ENCODE results near the gene USF2. TPM values are rescaled to one million over a fixed set of nuclear protein-coding genes. Genes with fewer than 3 reads are reported as not detected.

Gene USF2
- total and polyA plus RNA-seq, 2 donors: 27.4 to 142 TPM

GRCh38 chr19:35313587-35313986, 44.8 kb downstream of the USF2 start:
- no peak for DNase-seq (ENCODE audit: extremely low spot score)
- H3K4me1 ChIP-seq (ENCODE audit: insufficient read depth): no peaks in the 10 kb centered on the region
- WGBS: 48% methylated on average over 7 of the region's 7 CpGs
- no peak overlapping the region for H3K27ac ChIP-seq (ENCODE audit: low read depth)
- no peaks in the 10 kb centered on the region for H3K36me3 ChIP-seq (ENCODE audit: insufficient read depth)
- no peak overlapping the region for H3K4me3 ChIP-seq (ENCODE audit: low read depth, low read length)

DNA sequence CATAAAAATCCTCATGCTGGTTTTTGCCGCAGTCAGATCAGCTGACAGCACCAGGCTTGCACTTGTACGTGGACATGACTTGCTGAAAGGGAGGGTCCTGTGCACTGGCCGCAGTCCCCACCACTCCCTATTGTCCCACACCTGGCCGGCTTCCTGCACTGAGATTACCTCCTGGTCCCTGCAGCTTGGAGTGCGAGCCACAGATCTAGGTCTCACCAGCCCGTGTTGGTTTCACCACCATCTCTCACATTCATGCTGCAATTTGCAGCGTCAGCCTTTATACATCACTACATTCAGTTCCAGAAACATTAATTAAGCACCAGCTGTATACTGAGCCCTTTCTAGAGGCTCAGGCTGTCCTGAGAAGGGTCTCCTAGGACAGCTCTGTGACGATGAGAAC, 45.3 kb downstream of the USF2 start:
- 89% methylated on average over 8 of the region's 8 CpGs for WGBS
- H3K4me3 ChIP-seq (ENCODE audit: low read depth, low read length): no peak overlapping the region
- no peak for DNase-seq (ENCODE audit: extremely low spot score)
- H3K36me3 ChIP-seq (ENCODE audit: insufficient read depth): no peaks in the 10 kb centered on the region
- no peak overlapping the region for H3K27ac ChIP-seq (ENCODE audit: low read depth)
- no peaks in the 10 kb centered on the region for H3K4me1 ChIP-seq (ENCODE audit: insufficient read depth)

DNA sequence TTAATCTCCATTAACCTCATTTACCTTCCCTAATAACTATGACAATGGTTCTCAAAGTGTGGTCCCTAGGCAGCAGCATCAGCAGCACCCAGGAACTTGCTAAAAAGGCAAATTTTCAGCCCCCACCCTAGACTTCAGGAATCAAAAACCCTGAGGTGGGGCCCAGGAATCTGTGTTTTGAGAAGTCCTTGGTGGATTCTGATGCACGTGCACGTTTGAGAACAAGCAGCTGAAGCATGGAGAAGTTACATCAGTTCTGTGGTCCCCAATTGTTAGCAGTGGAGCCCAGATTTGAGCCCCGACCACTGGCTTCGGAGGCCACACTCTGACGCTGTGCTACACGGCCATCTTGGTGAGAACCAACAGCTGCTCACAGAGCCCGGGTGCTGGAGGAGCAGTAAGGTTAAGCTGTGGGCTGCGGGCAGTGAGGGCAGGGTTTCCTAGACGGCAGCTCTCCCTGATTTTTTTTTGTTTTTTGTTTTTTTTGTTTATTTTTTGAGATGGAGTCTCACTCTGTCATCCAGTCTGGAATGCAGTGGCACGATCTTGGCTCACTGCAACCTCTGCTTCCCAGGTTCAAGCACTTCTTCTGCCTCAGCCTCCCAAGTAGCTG, 46.2 kb downstream of the USF2 start:
- 83% methylated on average over 10 of the region's 10 CpGs for WGBS
- H3K4me3 ChIP-seq (ENCODE audit: low read depth, low read length): no peak overlapping the region
- no peaks in the 10 kb centered on the region for H3K36me3 ChIP-seq (ENCODE audit: insufficient read depth)
- no peaks in the 10 kb centered on the region for H3K4me1 ChIP-seq (ENCODE audit: insufficient read depth)
- no peak for DNase-seq (ENCODE audit: extremely low spot score)
- no peak overlapping the region for H3K27ac ChIP-seq (ENCODE audit: low read depth)

DNA sequence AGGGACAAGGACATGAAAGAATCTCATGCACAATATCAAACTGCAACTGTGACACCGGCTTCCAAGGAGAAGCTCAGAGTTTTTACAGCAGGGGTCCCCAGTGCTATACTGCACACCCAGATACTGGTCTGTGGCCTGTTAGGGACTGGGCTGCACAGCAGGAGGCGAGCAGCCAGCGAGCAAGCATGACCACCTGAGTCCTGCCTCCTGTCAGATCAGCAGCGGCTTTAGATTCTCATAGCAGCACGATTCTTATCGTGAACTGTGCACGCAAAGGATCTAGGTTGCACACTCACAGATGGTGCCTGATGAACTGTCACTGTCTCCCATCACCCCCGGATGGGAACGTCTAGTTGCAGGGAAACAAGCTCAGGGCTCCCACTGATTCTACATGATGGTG, 47.1 kb downstream of the USF2 start:
- no peak for DNase-seq (ENCODE audit: extremely low spot score)
- 44% methylated on average over 9 of the region's 9 CpGs for WGBS
- Histone ChIP-seq H3K36me3 (ENCODE audit: insufficient read depth) (no peaks in the 10 kb centered on the region), H3K27ac (ENCODE audit: low read depth) (no peak overlapping the region), H3K4me3 (ENCODE audit: low read depth, low read length) (no peak overlapping the region), H3K4me1 (ENCODE audit: insufficient read depth) (no peaks in the 10 kb centered on the region)

DNA sequence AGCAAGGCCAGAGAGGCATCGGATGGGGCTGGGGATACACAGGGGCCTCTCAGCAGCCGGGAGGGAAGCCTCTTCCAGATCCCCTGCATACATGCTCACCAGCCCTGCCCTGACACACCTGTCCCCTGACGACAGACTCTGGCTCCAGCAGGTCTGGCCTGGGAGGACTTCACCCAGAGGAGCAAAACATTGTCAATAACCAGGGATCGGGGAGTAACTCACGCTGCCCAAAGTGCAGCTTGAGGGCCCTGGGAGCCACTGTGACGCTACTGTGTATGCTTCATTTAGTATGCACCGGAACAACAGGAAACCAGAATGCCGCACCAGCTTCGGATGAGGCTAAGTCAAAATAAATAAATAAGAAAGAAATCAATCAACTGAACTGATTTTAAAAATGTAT, 47.8 kb downstream of the USF2 start:
- no peak overlapping the region for H3K27ac ChIP-seq (ENCODE audit: low read depth)
- H3K4me1 ChIP-seq (ENCODE audit: insufficient read depth): no peaks in the 10 kb centered on the region
- no peaks in the 10 kb centered on the region for H3K36me3 ChIP-seq (ENCODE audit: insufficient read depth)
- no peak overlapping the region for H3K4me3 ChIP-seq (ENCODE audit: low read depth, low read length)
- no peak for DNase-seq (ENCODE audit: extremely low spot score)
- 72% methylated on average over 9 of the region's 9 CpGs for WGBS

- no peak overlapping the region for H3K4me3 ChIP-seq (ENCODE audit: low read depth, low read length)
- DNase-seq (ENCODE audit: extremely low spot score): no peak
- WGBS: 74% methylated on average over 7 of the region's 7 CpGs
- no peaks in the 10 kb centered on the region for H3K4me1 ChIP-seq (ENCODE audit: insufficient read depth)
- no peaks in the 10 kb centered on the region for H3K36me3 ChIP-seq (ENCODE audit: insufficient read depth)
- H3K27ac ChIP-seq (ENCODE audit: low read depth): no peak overlapping the region
These were observed 48.8 kb downstream of the USF2 start for GRCh38 chr19:35317464-35318043.

DNA sequence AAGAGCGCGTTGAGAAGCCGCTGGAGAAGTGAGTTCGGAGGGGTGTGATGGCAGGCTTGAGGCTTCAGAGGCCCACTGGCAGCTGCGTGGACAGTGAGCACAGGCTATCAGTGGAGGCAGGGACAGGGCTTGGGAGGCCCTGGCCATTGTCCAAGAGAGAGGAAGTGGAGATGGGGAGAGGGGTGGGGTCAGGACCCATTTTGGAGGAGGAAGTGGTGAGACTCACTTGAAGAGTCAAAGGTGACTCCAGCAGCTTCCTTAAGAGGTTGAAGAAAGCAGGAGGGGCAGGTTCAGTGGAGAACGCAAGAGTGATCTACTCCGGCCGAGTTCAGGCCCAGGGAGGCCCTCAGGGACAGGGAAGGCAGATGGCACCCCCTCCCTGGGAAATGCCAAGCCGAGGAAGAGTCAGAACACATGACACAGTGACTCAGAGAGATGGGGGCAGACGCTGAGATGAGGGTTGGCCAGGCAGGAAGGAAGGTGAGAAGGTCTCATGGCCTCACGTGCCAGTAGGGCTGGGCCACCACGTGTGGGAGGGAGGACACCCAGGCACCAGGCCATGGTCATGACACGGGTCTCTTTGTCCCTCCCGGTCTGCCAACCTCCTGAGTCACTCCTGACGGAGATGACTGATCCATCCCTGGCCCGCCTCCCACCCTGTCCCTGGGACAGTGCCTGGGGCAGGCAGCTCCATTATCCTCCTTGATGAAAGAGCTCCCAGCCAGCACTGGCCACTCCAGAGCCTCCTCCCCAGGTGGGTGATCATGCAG, 50.1 kb downstream of the USF2 start:
- 64% methylated on average over 16 of the region's 16 CpGs for WGBS
- no peak overlapping the region for H3K27ac ChIP-seq (ENCODE audit: low read depth)
- no peak for DNase-seq (ENCODE audit: extremely low spot score)
- H3K36me3 ChIP-seq (ENCODE audit: insufficient read depth): no peaks in the 10 kb centered on the region
- H3K4me3 ChIP-seq (ENCODE audit: low read depth, low read length): no peak overlapping the region
- H3K4me1 ChIP-seq (ENCODE audit: insufficient read depth): no peaks in the 10 kb centered on the region

DNA sequence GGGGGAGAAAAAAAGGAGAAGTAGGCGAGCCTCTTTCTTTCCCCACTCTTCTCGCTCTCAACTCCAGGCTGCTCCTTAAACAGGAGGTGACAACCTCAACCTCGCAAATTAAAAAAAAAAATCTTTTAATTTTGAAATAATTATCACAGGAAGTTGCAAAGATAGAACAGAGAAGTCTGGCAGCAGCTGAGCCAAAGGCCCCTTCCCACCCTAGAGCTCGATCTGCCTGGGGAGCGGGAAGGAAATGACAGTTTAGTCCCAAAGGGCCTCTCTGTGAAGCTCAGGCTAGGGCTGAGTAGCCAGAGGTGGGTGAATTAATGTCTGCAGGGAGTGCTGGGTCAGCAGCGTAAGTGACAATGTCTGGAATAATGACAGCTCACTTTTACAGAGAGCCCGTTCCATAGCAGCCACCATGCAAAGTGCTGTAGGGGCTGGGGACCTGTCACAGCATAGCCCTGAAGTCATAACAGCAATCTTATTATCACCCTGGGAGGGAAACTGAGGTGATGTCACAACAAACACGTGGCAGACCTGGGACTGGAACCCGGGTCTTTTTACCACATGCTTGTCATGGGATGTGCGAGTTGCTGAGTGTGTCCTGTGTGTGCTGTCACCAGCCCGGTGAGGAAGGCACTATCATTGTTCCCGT, 51.4 kb downstream of the USF2 start:
- H3K4me1 ChIP-seq (ENCODE audit: insufficient read depth): no peaks in the 10 kb centered on the region
- no peak overlapping the region for H3K27ac ChIP-seq (ENCODE audit: low read depth)
- H3K36me3 ChIP-seq (ENCODE audit: insufficient read depth): no peaks in the 10 kb centered on the region
- 70% methylated on average over 12 of the region's 12 CpGs for WGBS
- no peak for DNase-seq (ENCODE audit: extremely low spot score)
- H3K4me3 ChIP-seq (ENCODE audit: low read depth, low read length): no peak overlapping the region

DNA sequence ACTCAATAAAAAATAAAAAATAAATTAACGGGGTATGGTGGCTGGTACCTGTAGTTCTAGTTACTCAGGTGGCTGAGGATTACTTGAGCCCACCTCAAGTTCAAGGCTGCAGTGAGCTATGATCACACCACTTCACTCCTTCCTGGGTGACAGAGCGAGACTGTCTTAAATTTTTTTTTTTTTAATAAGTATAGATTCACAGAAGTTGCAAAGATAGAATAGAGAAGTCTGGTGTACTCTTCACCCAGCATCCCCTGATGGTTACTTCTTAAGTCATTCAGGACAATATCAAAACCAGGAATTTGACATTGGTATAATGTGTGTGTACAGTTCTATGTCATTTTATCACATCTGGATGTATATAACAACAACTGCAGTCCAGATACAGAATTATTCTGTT, 52.5 kb downstream of the USF2 start:
- Histone ChIP-seq H3K27ac (ENCODE audit: low read depth) (no peak overlapping the region), H3K4me3 (ENCODE audit: low read depth, low read length) (no peak overlapping the region), H3K4me1 (ENCODE audit: insufficient read depth) (no peaks in the 10 kb centered on the region), H3K36me3 (ENCODE audit: insufficient read depth) (no peaks in the 10 kb centered on the region)
- no peak for DNase-seq (ENCODE audit: extremely low spot score)
- 95% methylated on average over 2 of the region's 2 CpGs for WGBS

DNA sequence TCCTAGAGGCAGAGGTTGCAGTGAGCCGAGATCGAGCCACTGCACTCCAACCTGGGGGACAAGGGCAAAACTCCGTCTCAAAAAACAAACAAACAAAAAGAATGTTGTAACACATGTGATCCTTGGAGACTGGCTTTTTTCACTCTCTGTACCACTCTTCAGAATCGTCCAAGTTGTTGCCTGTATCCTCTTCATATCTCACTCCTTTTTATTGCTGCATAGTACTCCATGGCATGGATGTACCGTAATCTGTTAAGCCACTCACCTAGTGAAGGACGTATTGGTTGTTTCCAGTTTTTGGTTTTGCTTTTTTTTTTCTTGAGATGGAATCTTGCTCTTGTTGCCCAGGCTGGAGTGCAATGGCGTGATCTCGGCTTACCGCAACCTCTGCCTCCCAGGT, 53.3 kb downstream of the USF2 start:
- Histone ChIP-seq H3K4me3 (ENCODE audit: low read depth, low read length) (no peak overlapping the region), H3K27ac (ENCODE audit: low read depth) (no peak overlapping the region), H3K4me1 (ENCODE audit: insufficient read depth) (no peaks in the 10 kb centered on the region), H3K36me3 (ENCODE audit: insufficient read depth) (no peaks in the 10 kb centered on the region)
- no peak for DNase-seq (ENCODE audit: extremely low spot score)
- 96% methylated on average over 9 of the region's 9 CpGs for WGBS

DNA sequence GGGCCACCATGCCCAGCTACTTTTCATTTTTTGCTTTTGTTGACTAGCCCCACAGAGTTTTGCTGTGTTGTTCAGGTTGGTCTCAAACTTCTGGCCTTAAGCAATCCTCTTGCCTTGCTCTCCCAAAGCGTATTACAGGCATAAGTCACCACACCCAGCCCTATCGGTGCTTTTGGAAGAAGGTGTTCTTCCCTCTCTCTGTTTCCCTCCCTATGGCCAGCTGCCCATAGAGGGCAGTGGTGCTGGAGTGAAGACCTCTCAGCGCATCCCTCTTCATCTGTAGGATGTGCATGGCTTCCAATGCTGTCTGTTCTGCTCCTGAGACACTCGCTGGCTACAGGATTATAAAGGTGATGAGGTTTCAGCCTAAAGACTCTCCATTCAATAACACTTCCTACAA, 58.9 kb downstream of the USF2 start:
- 70% methylated on average over 4 of the region's 4 CpGs for WGBS
- Histone ChIP-seq H3K4me1 (ENCODE audit: insufficient read depth) (no peaks in the 10 kb centered on the region), H3K36me3 (ENCODE audit: insufficient read depth) (no peaks in the 10 kb centered on the region), H3K27ac (ENCODE audit: low read depth) (no peak overlapping the region), H3K4me3 (ENCODE audit: low read depth, low read length) (no peak overlapping the region)
- no peak for DNase-seq (ENCODE audit: extremely low spot score)

GRCh38 chr19:35328851-35329285, 60.1 kb downstream of the USF2 start, which contains the start of gene CD22:
CD22 (plus strand) TSS chr19:35329187; CDS start chr19:35332041, 2,854 bp downstream.
- no peak within 1 kb of the TSS for H3K27ac ChIP-seq (ENCODE audit: low read depth)
- no peak for DNase-seq (ENCODE audit: extremely low spot score)
- 75% methylated on average over 12 of the region's 12 CpGs for WGBS
- no peaks in the 10 kb centered on the region for H3K4me1 ChIP-seq (ENCODE audit: insufficient read depth)
- H3K36me3 ChIP-seq (ENCODE audit: insufficient read depth): no peaks in the 10 kb centered on the region
- H3K4me3 ChIP-seq (ENCODE audit: low read depth, low read length): no peak within 1 kb of the TSS

- H3K36me3 ChIP-seq (ENCODE audit: insufficient read depth): no peaks in the 10 kb centered on the region
- WGBS: 81% methylated on average over 4 of the region's 4 CpGs
- no peak overlapping the region for H3K27ac ChIP-seq (ENCODE audit: low read depth)
- no peak overlapping the region for H3K4me3 ChIP-seq (ENCODE audit: low read depth, low read length)
- DNase-seq (ENCODE audit: extremely low spot score): no peak
- H3K4me1 ChIP-seq (ENCODE audit: insufficient read depth): no peaks in the 10 kb centered on the region
These were observed 60.6 kb downstream of the USF2 start for GRCh38 chr19:35329323-35329722.
